Uterus (tissue), 2 donors: ENCODE data around the gene MAP3K8.

Source experiments
- CTCF ChIP-seq, 4 experiments: fragments of 200-600 bp in 2 of 4; fragments of 450-650 bp in 2 of 4; sonication (generic) in 2 of 4; IDR thresholded peaks; one replicate each; pipeline ENCODE4 v1.5.1; 2016 to 2019; ENCODE audit warnings: antibody characterized with exemption in 4 of 4, mild to moderate bottlenecking in 2 of 4, moderate library complexity in 1 of 4
- POLR2A ChIP-seq, 2 donors: fragments of 450-650 bp; IDR thresholded peaks; one replicate each; pipeline ENCODE4 v1.6.1; 2016; ENCODE audit warnings: antibody characterized with exemption in 2 of 2, mild to moderate bottlenecking in 1 of 2, moderate library complexity in 1 of 2

GRCh38 chr10:30431435-30431911 lies 2.5 kb upstream of the MAP3K8 start:
- TF ChIP-seq CTCF (IDR thresholded peaks at IDR 0.05) (no peak), POLR2A (IDR thresholded peaks at IDR 0.05) (peak in 1 of 2 donors; percentile 33)
